ENCODE measurements around the gene HMCN2. TPM values are rescaled to one million over a fixed set of nuclear protein-coding genes. Genes with fewer than 3 reads are reported as not detected.

The HMCN2 gene
- total and polyA plus RNA-seq, 4 donors = 0.24 to 1.8 (median 0.29) TPM

DNA sequence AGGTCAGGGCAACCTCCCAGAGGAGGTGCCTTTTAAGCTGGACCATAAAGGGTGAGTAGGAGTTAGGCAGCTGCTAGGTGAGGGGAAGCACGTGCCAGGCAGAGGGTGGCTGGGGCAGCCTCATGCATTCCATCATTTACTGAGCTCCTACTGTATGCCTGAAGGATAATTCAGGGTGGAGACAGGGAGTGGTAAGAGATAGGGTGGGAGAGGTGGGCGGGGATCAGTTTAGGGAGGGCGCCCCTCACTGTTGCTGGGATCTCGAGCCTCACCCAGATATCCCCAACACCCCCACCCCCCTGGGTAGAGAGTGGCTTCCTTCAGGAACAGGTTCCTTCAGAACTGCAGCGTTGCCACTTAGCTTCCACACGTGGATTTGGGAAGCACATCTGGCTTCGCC, 104.7 kb downstream of the HMCN2 start:
- no peaks in the 10 kb centered on the region for H3K4me1 ChIP-seq (ENCODE audit: control insufficient read depth in 4 of 4, insufficient read depth in 4 of 4, low read length in 3 of 4)
- 70% methylated on average over 7 of the region's 7 CpGs for WGBS
- H3K27ac ChIP-seq (ENCODE audit: low read depth in 1 of 2, low read length in 2 of 2) = no peak overlapping the region
- no peaks in the 10 kb centered on the region for H3K9me3 ChIP-seq (ENCODE audit: control insufficient read depth in 4 of 4, low read length in 3 of 4)
- no peaks in the 10 kb centered on the region for H3K36me3 ChIP-seq (ENCODE audit: control insufficient read depth in 4 of 4, insufficient read depth in 3 of 4, low read depth in 1 of 4, low read length in 3 of 4)
- no peak overlapping the region for H3K9ac ChIP-seq (ENCODE audit: low read depth in 1 of 2, low read length in 2 of 2)
- TF ChIP-seq YY1 (IDR thresholded peaks at IDR 0.05) (no peak), RXRA (IDR thresholded peaks at IDR 0.05) (no peak), SP1 (IDR thresholded peaks at IDR 0.05) (no peak)
- TF ChIP-seq, protein P1, sequence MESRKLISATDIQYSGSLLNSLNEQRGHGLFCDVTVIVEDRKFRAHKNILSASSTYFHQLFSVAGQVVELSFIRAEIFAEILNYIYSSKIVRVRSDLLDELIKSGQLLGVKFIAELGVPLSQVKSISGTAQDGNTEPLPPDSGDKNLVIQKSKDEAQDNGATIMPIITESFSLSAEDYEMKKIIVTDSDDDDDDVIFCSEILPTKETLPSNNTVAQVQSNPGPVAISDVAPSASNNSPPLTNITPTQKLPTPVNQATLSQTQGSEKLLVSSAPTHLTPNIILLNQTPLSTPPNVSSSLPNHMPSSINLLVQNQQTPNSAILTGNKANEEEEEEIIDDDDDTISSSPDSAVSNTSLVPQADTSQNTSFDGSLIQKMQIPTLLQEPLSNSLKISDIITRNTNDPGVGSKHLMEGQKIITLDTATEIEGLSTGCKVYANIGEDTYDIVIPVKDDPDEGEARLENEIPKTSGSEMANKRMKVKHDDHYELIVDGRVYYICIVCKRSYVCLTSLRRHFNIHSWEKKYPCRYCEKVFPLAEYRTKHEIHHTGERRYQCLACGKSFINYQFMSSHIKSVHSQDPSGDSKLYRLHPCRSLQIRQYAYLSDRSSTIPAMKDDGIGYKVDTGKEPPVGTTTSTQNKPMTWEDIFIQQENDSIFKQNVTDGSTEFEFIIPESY (IDR thresholded peaks at IDR 0.05) = no peak
- H3K27me3 ChIP-seq (ENCODE audit: control insufficient read depth in 4 of 4, insufficient read depth in 4 of 4, low read length in 3 of 4) = no peaks in the 10 kb centered on the region
- no peak for DNase-seq (ENCODE audit: low spot score)
- no peak overlapping the region for H3K4me3 ChIP-seq (ENCODE audit: low read depth in 1 of 3, low read length in 3 of 3)

- TF ChIP-seq RXRA (IDR thresholded peaks at IDR 0.05) (no peak), HNF4A (conservative IDR thresholded peaks at IDR 0.05) (no peak), HNF4G (IDR thresholded peaks at IDR 0.05) (no peak), YY1 (IDR thresholded peaks at IDR 0.05) (no peak), JUND (IDR thresholded peaks at IDR 0.05) (no peak), ATF3 (IDR thresholded peaks at IDR 0.05) (no peak)
- TF ChIP-seq, protein P2, sequence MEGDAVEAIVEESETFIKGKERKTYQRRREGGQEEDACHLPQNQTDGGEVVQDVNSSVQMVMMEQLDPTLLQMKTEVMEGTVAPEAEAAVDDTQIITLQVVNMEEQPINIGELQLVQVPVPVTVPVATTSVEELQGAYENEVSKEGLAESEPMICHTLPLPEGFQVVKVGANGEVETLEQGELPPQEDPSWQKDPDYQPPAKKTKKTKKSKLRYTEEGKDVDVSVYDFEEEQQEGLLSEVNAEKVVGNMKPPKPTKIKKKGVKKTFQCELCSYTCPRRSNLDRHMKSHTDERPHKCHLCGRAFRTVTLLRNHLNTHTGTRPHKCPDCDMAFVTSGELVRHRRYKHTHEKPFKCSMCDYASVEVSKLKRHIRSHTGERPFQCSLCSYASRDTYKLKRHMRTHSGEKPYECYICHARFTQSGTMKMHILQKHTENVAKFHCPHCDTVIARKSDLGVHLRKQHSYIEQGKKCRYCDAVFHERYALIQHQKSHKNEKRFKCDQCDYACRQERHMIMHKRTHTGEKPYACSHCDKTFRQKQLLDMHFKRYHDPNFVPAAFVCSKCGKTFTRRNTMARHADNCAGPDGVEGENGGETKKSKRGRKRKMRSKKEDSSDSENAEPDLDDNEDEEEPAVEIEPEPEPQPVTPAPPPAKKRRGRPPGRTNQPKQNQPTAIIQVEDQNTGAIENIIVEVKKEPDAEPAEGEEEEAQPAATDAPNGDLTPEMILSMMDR (IDR thresholded peaks at IDR 0.05; ENCODE audit: low read depth, low read length, missing input control) = no peak
- DNase-seq (ENCODE audit: low spot score) = no peak
- no peaks in the 10 kb centered on the region for H3K4me1 ChIP-seq (ENCODE audit: control insufficient read depth in 4 of 4, insufficient read depth in 4 of 4, low read length in 3 of 4)
- H3K27me3 ChIP-seq (ENCODE audit: control insufficient read depth in 4 of 4, insufficient read depth in 4 of 4, low read length in 3 of 4) = no peaks in the 10 kb centered on the region
- WGBS = 91% methylated on average over 3 of the region's 3 CpGs
- no peaks in the 10 kb centered on the region for H3K36me3 ChIP-seq (ENCODE audit: control insufficient read depth in 4 of 4, insufficient read depth in 3 of 4, low read depth in 1 of 4, low read length in 3 of 4)
- H3K9me3 ChIP-seq (ENCODE audit: control insufficient read depth in 4 of 4, low read length in 3 of 4) = no peaks in the 10 kb centered on the region
- no peak overlapping the region for H3K4me3 ChIP-seq (ENCODE audit: low read depth in 1 of 3, low read length in 3 of 3)
- H3K9ac ChIP-seq (ENCODE audit: low read depth in 1 of 2, low read length in 2 of 2) = no peak overlapping the region
- H3K27ac ChIP-seq (ENCODE audit: low read depth in 1 of 2, low read length in 2 of 2) = no peak overlapping the region
These were observed 105.8 kb downstream of the HMCN2 start for GRCh38 chr9:130371196-130371966.

DNA sequence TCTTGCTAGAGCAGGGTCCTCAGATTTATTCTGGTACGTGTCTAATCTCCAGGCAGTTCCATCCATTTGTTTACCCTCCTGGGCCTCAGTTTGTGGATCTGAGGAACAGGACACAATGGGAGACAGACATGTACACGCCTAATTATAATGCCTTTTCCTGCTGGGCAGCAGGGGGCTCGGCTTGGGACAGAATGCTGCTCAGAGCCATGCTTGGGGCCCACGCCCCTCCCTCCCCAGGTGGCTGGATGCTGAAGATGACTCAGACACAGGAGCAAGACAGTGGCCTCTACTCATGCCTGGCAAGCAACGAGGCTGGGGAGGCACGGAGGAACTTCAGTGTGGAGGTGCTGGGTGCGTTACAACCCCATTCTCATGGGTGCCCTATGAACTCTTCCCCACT, 106.5 kb downstream of the HMCN2 start:
- Histone ChIP-seq H3K27ac (ENCODE audit: low read depth in 1 of 2, low read length in 2 of 2) (no peak overlapping the region), H3K9me3 (ENCODE audit: control insufficient read depth in 4 of 4, low read length in 3 of 4) (no peaks in the 10 kb centered on the region), H3K4me1 (ENCODE audit: control insufficient read depth in 4 of 4, insufficient read depth in 4 of 4, low read length in 3 of 4) (no peaks in the 10 kb centered on the region), H3K9ac (ENCODE audit: low read depth in 1 of 2, low read length in 2 of 2) (no peak overlapping the region), H3K4me3 (ENCODE audit: low read depth in 1 of 3, low read length in 3 of 3) (no peak overlapping the region), H3K27me3 (ENCODE audit: control insufficient read depth in 4 of 4, insufficient read depth in 4 of 4, low read length in 3 of 4) (no peaks in the 10 kb centered on the region), H3K36me3 (ENCODE audit: control insufficient read depth in 4 of 4, insufficient read depth in 3 of 4, low read depth in 1 of 4, low read length in 3 of 4) (no peaks in the 10 kb centered on the region)
- TF ChIP-seq GABPA (IDR thresholded peaks at IDR 0.05 in 1 of 2, conservative IDR thresholded peaks at IDR 0.05 in 1 of 2) (no peak), HNF4G (IDR thresholded peaks at IDR 0.05) (no peak), RAD21 (IDR thresholded peaks at IDR 0.05) (no peak), REST (IDR thresholded peaks at IDR 0.05) (no peak), ATF3 (IDR thresholded peaks at IDR 0.05) (no peak), FOXA2 (IDR thresholded peaks at IDR 0.05) (no peak), FOXA1 (IDR thresholded peaks at IDR 0.05) (no peak), YY1 (IDR thresholded peaks at IDR 0.05) (no peak), JUND (IDR thresholded peaks at IDR 0.05) (no peak), HNF4A (conservative IDR thresholded peaks at IDR 0.05) (no peak), EGR1 (IDR thresholded peaks at IDR 0.05; ENCODE audit: low read depth in 2 of 2) (no peak), TAF1 (conservative IDR thresholded peaks at IDR 0.05) (no peak)
- TF ChIP-seq, protein P1 (IDR thresholded peaks at IDR 0.05) = no peak
- DNase-seq (ENCODE audit: low spot score) = no peak
- WGBS = 89% methylated on average over 7 of the region's 7 CpGs

All from liver (tissue), 9 donors.